ENCODE measurements around the gene RPS6KB2. TPM values are rescaled to one million over a fixed set of nuclear protein-coding genes. Genes with fewer than 3 reads are reported as not detected.

RPS6KB2 gene
- 44.5 and 48.8 TPM in 2 replicates for total RNA-seq

DNA sequence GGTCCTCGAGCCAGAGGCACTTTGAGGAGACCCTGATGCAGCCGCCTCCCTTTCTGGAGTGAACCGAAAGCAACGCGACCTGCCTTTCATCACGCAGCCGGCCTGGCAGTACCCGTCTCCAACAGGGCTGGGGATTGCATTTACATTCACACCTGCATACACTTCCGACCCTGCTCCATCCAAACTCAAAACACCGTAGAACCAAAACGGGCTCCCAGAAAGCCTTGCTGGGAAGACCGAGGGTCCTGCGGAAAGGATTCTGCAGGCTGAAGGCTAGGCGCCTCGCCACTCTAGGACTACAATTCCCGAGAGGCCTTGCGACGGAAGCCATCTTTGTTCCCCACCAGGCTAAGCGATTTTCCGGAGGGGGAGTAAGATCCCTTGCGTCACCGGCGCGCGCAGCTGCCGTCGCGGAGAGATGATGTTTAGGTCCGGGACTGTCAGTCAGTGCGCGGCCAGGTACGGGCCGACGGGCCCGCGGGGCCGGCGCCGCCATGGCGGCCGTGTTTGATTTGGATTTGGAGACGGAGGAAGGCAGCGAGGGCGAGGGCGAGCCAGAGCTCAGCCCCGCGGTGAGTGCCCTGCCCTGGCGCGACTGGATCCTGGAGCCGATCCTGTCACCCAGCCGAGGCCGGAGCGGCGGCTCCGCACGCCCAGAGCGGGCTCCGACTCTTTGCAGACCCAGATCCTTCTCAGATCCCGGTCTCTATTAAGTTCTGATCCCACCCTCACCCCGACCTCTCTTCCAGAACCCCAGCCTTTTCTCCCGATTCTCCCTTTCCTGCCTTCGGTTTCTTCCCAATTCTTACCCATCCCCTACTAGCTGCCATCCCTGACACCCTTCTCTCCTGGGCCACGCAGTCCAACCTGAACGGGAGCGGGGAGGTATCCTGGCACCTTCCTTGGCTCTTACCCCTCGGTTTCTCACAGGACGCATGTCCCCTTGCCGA lies at the start of gene RPS6KB2:
TSS of gene RPS6KB2 (plus strand) at position 443 of the 950 bp plus-strand sequence. CDS start at position 495, 52 bp downstream.

GRCh38 chr11:67391304-67392182 lies 36.8 kb upstream of the RPS6KB2 start, which contains the start of gene RAD9A:
TSS of gene RAD9A (plus strand) at chr11:67391986. CDS start at chr11:67392045, 59 bp downstream.

GRCh38 chr11:67401495-67402191 lies 26.7 kb upstream of the RPS6KB2 start, which contains the start of gene PPP1CA:
TSS of gene PPP1CA (minus strand) at chr11:67401858. CDS start at chr11:67401782, 76 bp downstream.

DNA sequence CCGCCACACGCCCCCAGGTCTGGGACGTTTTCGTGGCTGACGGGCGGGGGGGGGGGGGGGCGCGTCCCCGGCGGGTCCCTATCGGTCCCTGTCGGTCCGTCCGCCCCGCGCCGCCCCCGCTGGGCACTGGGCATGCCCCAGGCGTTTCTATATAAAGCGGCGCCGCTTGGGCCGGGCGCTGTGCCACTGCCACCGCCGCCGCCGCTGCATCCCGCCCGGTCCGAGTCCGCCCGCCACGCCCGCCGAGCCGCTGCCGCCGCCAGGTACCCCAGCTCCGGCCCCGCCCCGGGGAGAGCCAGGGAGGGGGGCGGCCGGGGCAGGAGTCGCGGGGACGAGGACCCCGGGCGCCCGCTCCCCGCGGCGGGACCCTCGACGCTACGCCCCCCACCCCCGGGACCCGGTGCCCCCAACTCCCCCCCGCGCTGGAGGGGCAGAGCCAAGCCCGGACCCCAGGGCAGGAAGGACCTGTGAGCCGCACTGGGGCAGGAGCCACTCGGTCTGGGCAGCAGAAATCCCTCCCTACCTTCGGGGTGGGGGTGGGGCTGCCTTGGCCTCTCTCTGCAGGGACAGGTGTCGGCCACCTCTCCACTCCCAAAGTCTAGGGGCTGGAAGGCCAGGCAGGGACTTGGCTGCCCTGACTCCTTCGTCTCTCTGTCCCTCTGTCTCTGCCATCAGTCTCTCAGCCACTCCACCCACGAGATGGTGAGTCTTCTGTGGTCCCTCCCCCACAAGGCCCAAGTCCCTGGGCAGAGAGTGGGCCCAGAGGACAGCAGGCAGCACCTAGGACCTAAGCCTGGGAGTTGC lies 12.6 kb upstream of the RPS6KB2 start, which contains the start of gene CARNS1:
TSS of gene CARNS1 (plus strand) at position 178 of the 804 bp plus-strand sequence. CDS start at position 700, 522 bp downstream.

DNA sequence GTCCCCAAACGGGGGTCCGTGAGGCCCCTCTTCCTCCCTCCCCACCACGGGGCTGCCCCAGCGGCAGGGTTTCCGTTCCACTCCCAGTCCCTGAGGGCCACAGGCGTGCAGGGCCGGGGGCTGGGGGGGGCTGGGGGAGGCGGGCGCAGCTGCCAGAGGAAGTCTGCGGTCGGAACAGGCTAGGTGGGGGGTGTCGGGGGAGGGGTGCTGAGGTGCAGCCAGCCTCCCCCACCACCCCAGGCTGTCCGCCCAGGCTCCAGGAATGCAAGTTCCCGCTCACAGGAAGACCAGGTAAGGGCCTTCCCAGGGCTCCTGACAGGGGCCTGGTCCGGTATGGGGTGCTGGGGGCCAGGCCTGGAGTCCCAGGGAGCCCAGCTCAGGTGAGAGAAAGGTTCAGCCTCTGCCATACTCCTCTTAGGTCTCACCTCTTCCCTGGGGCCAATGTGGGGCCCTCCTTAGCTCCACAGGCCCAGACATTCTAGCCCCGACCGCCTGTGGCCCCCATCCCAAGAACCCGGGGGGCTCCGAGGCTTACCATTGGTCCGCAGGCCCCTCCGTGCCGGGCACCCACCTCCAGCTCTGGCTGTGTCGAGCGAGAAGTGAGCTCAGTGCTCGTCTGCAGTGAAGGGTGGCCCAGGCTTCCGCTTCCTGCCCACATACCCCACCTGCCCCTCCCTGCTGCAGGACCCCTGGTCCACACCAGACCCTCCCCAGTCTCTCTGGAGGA lies 9.0 kb downstream of the RPS6KB2 start, which contains the start of gene PTPRCAP:
TSS of gene PTPRCAP (minus strand) at position 601 of the 727 bp plus-strand sequence. CDS start at position 538, 63 bp downstream.

GRCh38 chr11:67452141-67452952 lies 24.1 kb downstream of the RPS6KB2 start, which contains the start of gene GPR152:
TSS of gene GPR152 (minus strand) at chr11:67452729. CDS start at chr11:67452724, 5 bp downstream.

GRCh38 chr11:67455054-67455453 lies 26.8 kb downstream of the RPS6KB2 start, which contains the start of gene CABP4:
TSS of gene CABP4 (plus strand) at chr11:67455354. CDS start at chr11:67455424, 70 bp downstream.

GRCh38 chr11:67468759-67469507 lies 40.6 kb downstream of the RPS6KB2 start, which contains the start of gene TMEM134:
TSS of gene TMEM134 (minus strand) at chr11:67469251. CDS start at chr11:67469192, 59 bp downstream.

GRCh38 chr11:67482827-67483798 lies 54.8 kb downstream of the RPS6KB2 start, which contains the start of gene AIP:
TSS of gene AIP (plus strand) at chr11:67483026. CDS start at chr11:67483159, 133 bp downstream.

Small RNA genes within 50 kb of the gene (small RNA-seq; reads per million reads assigned to genes)
- not detected for gene RNU6-1238P

Other genes starting within 250 kb of the RPS6KB2 start
- 38.4 and 44.3 TPM in 2 replicates for gene GRK2, start 162.0 kb upstream of the RPS6KB2 start, total RNA-seq
- 31.9 and 35.2 TPM in 2 replicates for gene ANKRD13D, start 139.2 kb upstream of the RPS6KB2 start, total RNA-seq
- 18.3 and 18.8 TPM in 2 replicates for gene SSH3, start 125.0 kb upstream of the RPS6KB2 start, total RNA-seq
- gene POLD4, start 74.9 kb upstream of the RPS6KB2 start, total RNA-seq, result 38.3 and 58.4 TPM in 2 replicates
- 12.7 and 13.8 TPM in 2 replicates for gene CLCF1, start 54.9 kb upstream of the RPS6KB2 start, total RNA-seq
- gene RAD9A, start 36.5 kb upstream of the RPS6KB2 start, total RNA-seq, result 5.0 and 7.3 TPM in 2 replicates
- 169 and 220 TPM in 2 replicates for gene PPP1CA, start 26.6 kb upstream of the RPS6KB2 start, total RNA-seq
- 0.12 TPM in 1 of 2 replicates, not detected in the other for gene TBC1D10C, start 24.4 kb upstream of the RPS6KB2 start, total RNA-seq
- under 0.01 and 0.16 TPM in 2 replicates for gene CARNS1, start 12.8 kb upstream of the RPS6KB2 start, total RNA-seq
- 0.32 TPM in 1 of 2 replicates, not detected in the other for gene PTPRCAP, start 9.2 kb downstream of the RPS6KB2 start, total RNA-seq
- gene CORO1B, start 15.0 kb downstream of the RPS6KB2 start, total RNA-seq, result 128 and 136 TPM in 2 replicates
- not detected in 2 replicates for gene GPR152, start 24.2 kb downstream of the RPS6KB2 start, total RNA-seq
- gene CABP4, start 26.9 kb downstream of the RPS6KB2 start, total RNA-seq, result not detected in 2 replicates
- gene TMEM134, start 40.8 kb downstream of the RPS6KB2 start, total RNA-seq, result 18.8 and 21.7 TPM in 2 replicates
- 50.3 and 58.9 TPM in 2 replicates for gene AIP, start 54.5 kb downstream of the RPS6KB2 start, total RNA-seq
- gene PITPNM1, start 76.9 kb downstream of the RPS6KB2 start, total RNA-seq, result 30.7 and 31.5 TPM in 2 replicates
- gene CDK2AP2, start 79.7 kb downstream of the RPS6KB2 start, total RNA-seq, result 21.6 and 25.3 TPM in 2 replicates
- not detected in 2 replicates for gene CABP2, start 95.0 kb downstream of the RPS6KB2 start, total RNA-seq
- gene GSTP1, start 155.3 kb downstream of the RPS6KB2 start, total RNA-seq, result 399 and 414 TPM in 2 replicates
- gene NDUFV1, start 178.4 kb downstream of the RPS6KB2 start, total RNA-seq, result 137 and 150 TPM in 2 replicates
- 5.5 and 7.5 TPM in 2 replicates for gene NUDT8, start 201.4 kb downstream of the RPS6KB2 start, total RNA-seq
- gene TBX10, start 211.3 kb downstream of the RPS6KB2 start, total RNA-seq, result not detected in 2 replicates
- not detected in 2 replicates for gene ACY3, start 222.2 kb downstream of the RPS6KB2 start, total RNA-seq
- not detected in 2 replicates for gene ALDH3B2, start 246.1 kb downstream of the RPS6KB2 start, total RNA-seq